Activated CD4-positive, alpha-beta T cell treated with anti-CD3 and anti-CD28 coated beads, Interleukin-2, amount 50 U/mL, for 16 hours (primary cell): ENCODE results near the gene MRPS11.
"Not testable (repeated sequence)": the region's sequence is repeated elsewhere in the genome, so short reads cannot be mapped to it uniquely, and the experiment has no call there.

Experiments
- DNase-seq: peaks from one replicate; pipeline ENCODE4 v3.0.0-alpha.2; 2020

The MRPS11 gene

DNA sequence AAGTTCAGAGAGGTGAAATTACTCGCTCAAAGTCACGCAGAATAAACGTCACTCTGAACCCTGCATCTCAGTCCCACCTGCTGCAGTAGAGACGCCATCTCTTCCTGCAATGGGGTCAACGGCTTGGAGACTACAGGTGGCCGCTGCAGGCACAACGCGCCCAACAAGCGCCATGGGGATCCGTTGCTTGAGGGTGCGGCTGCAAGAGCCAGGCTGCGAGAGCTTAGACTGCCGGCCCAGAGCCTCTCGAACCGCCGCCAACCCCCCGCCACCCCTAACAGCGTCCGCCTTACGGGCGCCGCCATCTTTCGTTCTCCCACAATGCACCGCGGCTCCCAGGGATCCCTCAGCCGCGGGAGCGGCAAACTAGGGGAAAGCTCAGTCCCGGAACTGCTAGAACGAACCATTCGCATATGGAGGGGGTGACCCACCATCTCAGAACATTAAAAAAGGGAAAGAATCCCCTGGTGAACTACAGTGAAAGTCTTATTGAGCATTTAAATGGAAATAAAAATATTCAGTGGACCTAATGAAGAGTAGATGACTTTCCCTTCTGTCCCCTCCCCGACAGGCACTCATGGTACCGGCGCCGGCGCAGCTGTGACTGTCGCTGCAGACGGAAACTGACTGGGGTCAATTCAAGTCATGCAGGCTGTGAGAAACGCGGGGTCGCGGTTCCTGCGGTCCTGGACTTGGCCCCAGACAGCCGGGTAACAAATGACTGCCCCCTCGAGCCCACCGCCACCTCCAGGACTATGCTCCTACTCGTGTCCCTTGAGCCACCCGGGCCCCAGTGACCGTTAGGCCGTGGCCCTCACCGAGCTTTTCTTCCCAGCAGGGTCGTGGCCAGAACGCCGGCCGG is at the start of gene MRPS11, which contains the start of gene MRPL46:
TSS of gene MRPS11 (plus strand) at position 636 of the 862 bp plus-strand sequence. CDS start at position 646, 10 bp downstream.
TSS of gene MRPL46 (minus strand) at position 316 of the 862 bp plus-strand sequence. CDS start at position 305, 11 bp downstream.
- peak; percentile 89 for DNase-seq

DNA sequence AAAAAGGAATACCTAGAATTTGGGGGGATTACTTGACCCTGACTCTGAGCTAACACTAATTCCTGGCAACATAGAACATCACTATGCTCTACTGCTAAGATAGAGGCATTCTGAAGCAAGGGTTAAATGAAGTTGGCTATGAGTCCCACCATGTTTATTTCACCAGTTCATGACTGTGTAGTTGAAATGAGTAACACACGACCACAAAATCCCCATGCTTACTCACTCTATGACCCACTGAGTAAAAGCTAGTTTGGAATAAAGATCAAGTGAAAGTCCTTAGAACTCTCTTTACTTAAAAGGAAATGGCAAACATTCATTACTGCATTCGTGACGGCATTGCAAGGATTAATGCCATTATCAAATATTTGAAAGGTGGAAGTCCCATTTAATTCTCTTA is 47.7 kb upstream of the MRPS11 start:
- peak; percentile 79 for DNase-seq

DNA sequence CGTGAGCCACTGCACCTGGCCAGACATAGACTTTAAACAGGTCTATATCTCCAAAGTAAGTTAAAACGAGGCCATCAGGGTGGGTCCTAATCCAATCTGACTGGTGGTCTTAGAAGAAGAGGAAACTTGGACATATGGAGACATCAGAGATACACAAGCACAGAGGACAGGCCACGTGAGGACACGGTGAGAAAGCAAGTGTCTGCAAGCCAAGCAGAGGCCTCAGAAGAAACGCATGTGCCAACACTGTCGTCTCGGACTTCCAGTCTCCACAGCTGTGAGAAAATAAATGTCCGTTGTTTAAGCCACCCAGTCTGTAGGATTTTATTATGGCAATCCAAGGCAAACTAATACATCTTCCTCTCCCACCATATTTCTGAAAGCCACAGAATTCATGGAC is 44.2 kb upstream of the MRPS11 start:
- no peak for DNase-seq

DNA sequence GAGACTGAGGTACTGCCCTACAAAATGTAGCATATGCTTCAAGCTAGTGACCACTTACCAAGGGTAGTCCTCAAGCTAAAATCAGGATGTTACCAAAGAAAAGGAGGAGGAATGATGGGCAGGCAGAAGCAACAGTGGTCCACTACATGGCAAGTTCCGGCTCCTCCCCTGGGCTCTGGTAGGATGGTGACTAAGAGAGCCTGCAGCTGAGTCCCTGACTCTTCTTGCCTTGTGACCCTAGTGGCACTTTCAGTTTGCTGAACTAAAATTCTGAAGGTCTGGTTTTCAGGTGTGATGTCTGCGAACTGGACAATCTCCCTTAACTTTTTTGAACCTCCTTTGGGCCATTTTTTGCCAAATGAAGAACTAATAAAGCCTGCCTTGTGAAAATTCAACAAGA is 41.2 kb upstream of the MRPS11 start:
- no peak for DNase-seq

DNA sequence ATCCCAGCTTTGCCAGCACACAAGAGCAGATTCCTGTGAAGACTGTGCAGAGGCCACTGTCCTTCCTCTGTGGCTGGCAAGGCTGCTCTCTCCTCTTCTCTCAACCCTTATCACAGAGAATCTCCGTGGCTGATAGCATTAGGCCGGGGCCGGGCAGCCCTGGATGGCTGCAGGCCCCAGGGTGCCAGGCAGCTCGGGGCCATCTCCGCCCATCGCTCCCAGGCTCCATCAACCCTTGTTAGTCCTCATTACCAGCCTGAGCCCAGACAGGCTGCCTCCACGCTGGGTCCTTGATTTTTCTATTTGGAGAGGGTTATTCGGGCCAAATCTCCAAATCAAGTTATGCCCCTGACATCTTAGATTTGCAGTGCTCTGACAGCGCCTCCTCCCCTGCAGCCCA is 39.5 kb upstream of the MRPS11 start:
- DNase-seq, result no peak

DNA sequence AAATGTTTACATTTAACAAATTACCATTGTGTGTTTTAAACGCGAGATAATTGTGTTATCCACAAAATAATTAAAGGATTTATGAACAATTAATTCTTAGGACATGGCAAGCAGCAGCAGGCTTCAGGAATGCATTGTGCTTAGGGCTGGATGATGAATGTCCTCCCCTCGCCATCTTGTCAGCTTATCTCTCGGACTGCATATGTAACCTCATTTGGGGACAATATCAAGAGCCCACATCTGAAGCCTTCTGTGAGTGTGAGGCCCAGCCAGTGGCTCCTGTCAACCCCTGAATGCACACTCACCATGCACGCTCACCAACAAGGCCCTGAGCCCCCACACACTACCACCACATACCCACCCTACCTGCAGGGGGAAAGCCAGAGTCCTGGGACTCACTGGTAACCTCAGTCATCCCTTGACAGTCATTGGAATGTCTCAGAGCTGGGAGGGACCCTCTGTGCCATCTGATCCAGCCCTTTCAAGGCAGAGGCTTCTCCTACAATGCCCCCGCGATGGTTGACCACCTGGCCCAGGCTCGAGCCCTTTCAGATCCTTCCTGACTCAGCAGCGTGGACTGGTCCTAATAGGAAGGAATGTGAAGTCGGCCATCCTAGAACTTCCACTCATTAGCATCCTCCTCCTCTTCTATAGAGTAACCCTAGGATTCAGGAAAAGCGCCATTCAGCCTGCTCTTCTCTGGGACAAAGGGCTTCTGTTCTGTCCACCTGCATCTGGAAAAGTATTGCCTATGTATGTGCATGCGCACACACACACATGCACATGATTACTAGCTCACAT is 38.5 kb upstream of the MRPS11 start:
- no peak for DNase-seq

DNA sequence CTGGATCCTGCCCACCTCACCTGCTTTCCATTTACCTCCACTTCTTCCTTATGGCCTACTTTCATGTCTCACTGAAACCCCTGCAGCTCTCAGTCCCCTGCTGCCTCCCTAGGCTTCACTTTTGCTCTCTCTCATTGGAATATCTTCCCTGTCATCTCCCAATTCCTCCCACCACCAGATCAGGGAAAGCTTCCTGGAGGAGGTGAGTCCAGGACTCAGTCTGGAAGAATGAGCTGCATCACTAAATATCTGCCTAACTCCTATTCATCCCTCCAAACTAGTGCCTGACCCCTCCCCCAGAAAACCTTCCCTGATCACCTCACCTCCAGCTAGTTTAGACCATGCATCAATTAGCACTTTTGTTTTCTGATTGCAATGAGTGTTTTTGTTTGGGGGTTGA is 37.5 kb upstream of the MRPS11 start:
- DNase-seq, result no peak

DNA sequence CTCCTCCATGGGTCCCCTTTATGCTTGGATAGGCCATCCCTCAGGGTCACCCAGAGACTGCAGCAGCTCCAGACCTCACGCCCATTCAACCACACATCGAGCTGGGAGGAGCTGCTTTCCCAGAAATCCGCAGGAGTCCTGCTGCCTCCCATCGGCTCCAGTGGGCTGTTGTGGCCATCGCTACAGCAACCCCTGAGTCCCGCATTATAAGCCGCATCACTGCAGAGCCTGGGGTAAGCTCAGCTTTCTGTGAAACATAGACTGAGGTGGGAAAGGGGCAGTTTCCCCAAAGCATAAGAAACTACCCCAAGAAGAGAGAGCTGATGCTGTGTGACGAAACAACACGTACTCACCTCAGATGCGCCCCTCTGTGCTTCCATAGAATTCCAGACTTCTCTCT is 36.1 kb upstream of the MRPS11 start:
- no peak for DNase-seq

DNA sequence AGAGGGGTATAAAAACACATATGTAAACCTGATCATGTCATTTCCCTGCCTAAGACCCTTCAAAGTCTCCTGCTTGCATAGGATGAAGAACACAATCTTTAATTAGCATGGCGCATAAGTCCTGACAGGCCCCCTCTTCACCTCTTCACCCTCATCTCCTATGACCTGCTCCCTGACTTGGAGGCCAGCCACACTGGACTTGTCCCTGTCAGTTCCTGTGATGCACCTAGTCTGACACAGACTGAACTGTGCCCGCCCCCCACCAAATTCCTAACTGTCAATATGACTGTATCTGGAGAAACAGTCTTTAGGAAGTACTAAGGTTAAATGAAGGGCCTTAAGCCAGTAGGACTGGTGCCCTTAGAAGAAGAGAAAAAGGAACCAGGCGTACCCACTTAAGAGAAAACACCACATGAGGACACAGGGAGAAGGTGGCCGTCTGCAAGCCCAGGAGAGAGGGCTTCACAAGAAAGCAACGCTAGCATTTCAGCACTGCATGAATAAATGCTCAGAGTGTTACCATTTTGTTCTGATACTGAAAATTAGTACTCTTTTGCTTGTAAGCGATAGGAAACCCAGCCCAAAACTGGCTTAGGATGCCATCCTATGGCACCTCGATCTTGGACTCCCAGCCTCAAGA is 34.3 kb upstream of the MRPS11 start:
- DNase-seq, result no peak

DNA sequence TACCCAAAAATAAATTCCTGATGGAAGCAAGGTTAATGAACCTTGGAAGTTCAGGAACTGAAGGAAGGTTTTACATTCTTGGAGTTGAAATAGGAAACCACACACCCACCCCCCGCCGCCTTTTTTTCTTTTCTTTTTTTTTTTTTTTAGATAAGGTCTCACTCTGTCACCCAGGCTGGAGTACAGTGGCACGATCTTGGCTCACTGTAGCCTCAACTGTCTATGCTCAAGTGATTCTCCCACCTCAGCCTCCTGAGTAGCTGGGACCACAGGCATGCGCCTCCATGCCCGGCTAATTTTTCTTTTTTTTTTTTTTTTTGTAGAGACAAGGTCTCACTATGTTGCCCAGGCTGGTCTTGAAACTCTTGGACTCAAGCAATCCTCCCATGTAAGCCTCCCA is 33.4 kb upstream of the MRPS11 start:
- DNase-seq, result not testable (repeated sequence)

DNA sequence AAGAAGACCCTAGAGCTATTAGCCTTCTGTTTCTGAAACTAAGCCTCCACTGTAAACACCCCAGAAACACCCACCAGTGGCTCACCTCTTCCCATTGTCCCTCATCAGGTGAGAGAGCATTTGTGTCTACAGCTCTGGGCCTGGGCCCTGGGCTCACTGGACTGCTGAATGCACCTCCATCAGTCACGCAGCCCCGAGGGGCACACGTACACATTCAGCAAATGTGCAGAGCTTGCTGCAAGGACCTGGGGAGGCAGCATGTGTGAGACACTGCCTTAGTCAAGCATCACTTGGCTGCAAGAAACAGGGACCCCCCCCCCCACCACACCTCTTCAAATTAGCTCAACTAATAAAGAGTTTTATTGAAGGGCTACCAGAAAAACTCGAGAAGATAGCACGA is 29.3 kb upstream of the MRPS11 start:
- DNase-seq, result no peak

DNA sequence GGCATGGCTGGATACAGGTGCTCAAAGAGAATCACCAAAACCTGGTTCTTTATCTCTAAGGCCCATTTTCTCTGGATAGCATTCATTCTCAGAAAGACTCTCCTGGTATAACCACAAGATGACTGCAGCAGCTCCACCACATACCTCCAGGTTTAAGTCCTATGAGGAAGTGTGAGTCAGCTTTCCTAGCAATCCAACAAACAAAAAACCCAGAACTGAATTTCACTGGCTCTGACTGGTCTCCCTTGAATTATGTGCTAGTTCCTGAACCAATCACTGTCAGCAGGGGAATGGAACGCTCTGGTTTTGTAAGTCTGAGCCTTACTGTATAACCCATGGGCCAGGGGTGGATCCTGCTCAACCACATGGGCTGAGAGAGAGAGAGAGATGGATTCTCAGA is 27.5 kb upstream of the MRPS11 start:
- peak; percentile 47 for DNase-seq

DNA sequence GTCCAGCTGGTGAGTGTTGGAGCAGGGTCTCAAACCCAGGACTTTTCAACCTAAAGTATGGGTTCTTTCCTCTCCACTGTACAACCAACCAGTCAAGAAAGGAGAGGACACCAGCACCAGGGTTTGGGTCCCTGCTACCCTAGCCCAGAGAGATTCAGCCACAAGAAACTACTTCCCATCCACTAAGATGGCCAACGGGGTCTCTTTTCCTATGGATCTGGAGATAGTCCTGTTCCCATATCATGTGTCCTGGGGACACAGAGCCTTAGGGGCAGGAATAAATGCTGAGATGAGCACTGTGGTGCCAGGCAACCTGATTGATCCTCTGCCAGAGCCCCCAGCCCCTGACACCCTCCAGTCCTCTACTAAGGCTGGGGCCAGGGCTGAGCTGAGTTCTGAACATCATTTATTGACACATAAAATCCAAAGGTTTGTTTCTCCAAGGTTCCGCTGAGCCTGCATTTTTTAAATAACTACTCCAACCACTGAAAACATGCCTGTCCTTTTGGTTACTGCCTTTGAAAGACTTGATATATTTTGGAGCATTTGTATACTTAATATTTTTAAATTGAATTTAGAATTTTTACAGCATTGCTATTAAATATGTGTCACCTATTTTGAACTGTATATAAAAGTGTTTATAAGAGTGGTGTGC is 26.3 kb upstream of the MRPS11 start:
- no peak for DNase-seq

DNA sequence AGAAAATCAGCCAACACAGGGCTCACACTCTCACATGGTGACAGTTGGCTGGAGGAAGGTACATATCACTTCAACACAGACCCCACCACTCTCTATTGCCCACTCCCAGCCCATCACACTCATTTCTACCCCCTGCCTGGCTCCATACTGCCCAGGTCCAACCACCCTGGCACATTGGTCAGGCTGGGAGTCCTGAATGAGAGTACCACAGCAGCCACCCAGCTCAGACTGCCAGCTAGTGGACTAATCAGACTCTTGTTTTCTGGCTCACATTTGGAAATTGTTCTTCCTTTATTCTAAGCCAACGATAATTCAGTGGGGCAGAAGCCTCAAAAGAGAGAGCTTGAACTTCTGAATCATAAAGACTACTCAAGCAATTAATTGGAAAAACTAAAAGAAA is 20.3 kb upstream of the MRPS11 start:
- no peak for DNase-seq

DNA sequence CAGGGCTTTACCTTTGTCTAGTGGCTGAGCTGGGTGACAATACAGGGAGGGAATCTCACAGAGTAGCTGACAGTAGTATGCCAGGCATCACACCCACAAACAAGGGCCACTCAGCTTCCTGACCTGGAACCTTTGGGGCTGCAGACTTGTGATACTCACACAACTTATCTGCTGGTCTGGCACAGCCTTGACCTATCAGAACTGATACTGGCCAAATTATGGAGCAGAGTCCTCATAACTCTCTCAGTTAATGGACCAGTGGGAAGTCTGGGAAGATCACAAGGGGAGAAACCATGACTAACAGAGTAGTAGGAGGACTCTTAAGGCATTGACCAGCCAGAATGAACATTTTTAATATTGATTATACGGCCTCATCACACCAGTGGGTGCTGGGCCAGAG is 19.8 kb upstream of the MRPS11 start:
- DNase-seq, result no peak

DNA sequence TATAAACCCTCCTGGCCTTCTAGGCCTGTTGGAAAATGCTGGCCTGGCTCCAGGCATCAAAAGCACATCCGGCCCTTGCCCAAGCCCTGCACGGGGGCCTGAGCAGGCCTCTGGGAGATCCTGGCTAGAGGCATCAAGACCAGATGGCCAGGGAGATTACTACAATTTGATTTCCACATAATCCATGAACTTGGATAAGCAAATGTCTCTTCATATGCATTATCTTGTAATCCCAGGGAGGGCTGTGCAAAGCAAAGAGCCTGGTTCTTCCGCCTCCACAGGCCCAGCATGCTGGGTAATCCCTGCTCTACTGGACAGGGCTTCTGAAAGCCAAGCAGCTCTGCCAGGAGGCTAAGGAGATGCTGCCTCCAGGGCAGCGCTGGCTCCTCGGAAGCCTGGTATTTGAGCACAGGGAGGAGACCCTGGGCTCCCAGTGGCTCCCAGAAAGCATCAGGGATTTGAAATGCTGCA is 18.5 kb upstream of the MRPS11 start:
- no peak for DNase-seq

DNA sequence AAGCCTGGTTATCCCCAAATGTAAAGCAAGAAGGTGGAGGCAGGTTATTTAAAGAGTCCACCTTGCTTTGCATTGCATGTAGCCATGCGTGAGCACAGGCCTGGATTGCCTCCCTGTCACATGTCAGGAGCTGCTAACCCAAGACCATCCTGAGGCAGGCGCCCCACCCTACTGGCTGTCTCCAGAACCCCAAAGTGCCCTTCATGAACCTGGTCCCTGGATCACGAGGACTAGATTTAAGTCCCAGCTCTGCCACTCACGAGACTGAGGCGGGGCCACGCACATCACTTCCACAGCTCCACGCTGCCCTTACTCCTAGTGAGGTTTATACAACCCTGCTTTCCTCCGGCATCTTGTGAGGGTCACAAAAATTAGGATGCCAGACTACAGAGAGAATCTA is 17.9 kb upstream of the MRPS11 start:
- DNase-seq, result no peak

DNA sequence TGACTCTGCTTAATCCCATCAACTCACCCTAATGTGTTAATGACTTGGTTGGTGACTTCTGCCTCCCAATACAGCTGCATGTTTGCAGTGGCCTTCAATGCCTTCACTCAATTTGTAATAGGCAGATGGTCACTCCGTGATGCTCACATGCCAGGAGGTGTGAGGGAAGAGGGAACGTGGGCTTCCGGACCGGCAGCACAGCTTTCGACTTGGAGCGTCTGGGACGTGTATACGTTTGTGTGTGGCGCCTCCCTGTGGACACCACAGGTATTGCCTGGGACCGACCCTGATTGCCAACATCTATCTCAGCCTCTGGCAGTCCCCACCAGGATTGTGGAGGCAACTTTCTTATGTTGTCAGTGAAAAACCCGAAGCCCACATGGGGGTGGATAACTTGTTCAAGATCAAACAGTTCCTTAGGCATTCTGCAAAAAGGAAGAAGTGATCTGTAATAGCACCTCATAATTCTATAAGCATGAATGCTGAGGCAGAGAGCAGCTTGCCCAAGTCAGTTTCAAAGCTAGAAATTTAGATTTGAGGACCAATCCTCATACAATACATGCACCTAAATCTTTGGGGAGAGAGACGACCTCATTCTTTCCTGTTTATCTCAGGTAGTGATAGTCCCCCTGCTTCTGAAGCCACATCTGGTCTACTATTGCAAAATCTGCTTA is 17.2 kb upstream of the MRPS11 start:
- DNase-seq, result peak; percentile 78

DNA sequence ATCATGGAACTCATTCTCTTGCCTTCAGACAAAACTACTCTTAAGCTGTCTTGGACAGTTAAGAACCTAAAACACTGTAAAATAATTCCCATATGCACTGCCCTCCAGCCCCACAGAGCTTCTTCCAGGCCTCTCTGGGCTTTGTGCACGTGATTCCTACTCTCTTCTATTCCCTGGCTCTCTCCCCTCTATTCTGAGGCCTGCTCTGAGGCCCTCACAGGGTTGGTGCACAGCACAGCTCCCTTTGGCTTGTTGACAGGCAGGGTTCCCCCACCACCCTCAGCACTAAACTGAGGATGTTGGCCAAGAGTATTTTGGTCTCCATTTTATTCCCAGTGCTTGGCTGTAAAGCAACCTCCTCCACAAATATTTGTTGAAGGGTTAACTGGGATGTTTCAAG is 13.9 kb upstream of the MRPS11 start:
- no peak for DNase-seq

DNA sequence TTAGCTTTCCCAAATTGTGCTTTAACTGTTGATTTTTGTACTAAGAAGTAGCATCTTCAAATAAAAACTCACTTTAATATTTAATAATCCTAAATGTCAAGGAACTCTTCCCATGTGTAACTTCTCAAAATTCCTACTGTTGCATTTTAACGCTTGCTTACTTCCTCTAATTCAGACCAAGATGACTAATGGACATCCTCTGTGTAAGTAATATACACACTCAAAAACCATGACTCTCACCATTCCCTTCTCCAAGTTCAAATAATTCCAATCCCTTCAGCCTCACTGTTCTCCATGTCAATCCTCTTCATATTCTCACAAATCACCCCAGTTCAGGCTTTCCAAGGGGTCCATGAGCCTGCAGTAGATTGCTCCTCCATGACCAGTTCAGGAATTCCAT is 13.3 kb upstream of the MRPS11 start:
- no peak for DNase-seq

DNA sequence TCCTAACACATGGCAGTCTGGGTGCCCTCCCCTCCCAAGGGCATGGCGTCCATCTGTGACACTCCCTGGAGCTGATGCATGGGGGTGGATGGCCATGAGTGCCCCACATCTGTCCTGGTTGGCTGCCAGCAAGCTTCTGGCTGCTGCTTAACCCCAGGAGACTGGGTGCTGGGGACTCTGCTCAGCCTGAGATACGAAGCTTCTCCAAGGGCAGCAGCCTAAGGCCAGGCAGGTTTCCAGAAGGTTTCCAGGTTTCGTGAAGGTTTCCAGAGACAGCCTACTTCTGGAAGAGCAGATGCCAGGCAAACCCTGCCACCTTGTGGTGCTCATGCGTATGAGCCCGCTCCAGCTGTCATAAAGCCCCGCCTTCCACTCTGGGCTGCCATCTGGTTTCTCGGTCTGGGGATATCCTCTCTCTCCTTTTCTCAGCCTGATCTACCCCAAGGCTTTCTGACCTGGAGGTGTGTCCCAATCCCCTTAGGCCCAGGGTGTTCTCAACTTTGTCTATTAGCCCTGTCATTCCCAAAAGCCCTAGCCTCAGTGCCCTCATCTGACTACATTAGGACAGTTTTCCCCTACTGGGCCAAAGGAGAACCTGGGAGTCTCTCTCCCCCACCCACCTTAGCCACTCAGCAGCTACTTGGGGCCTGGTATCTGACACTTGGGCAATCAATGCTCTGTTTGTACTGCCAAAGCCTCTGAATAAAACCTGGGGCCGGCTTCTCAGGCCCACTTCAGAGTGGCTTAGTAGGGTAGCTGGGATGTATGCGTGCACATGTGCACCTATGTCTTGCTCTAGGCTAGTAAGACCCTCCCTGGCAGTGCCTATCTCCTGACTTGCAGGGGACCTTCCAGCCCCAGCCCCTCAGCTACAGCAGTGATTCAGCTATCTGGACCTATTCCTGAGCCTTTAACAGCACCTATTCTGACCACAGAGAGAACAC is 12.4 kb upstream of the MRPS11 start:
- peak; percentile 49 for DNase-seq
